Tibial nerve (tissue), 4 donors: ENCODE data around the gene LGR5.

Experiments used
- CTCF ChIP-seq, 5 experiments: fragments of 200-600 bp in 3 of 5; fragments of 450-650 bp in 2 of 5; sonication (generic) in 3 of 5; IDR thresholded peaks; one replicate each; pipeline ENCODE4 v1.5.1; 2016 to 2019; ENCODE audit warnings: antibody characterized with exemption in 5 of 5, mild to moderate bottlenecking in 3 of 5, moderate library complexity in 2 of 5
- EP300 ChIP-seq, 2 donors: sonication (generic); formaldehyde crosslinking; IDR thresholded peaks; one replicate each; pipeline ENCODE4 v1.6.1; 2017; ENCODE audit warnings: antibody characterized with exemption in 2 of 2, mild to moderate bottlenecking in 1 of 2
- POLR2A ChIP-seq, 2 donors: fragments of 450-650 bp; IDR thresholded peaks; one replicate each; pipeline ENCODE4 v1.6.1; 2017; ENCODE audit warnings: antibody characterized with exemption in 2 of 2, mild to moderate bottlenecking in 2 of 2, moderate library complexity in 2 of 2

- TF ChIP-seq CTCF (IDR thresholded peaks at IDR 0.05) (no peak), POLR2A (IDR thresholded peaks at IDR 0.05) (no peak), EP300 (IDR thresholded peaks at IDR 0.05) (no peak)
Observed at GRCh38 chr12:71565535-71565934, 125.9 kb downstream of the LGR5 start.
